GM18868 (cell line): ENCODE measurements around the gene MSH6.
"Not testable (repeated sequence)": the region's sequence is repeated elsewhere in the genome, so short reads cannot be mapped to it uniquely, and the experiment has no call there.

ENCODE experiments used
- ATAC-seq: cut with Tn5 transposase; IDR thresholded peaks from one replicate; pipeline ENCODE4 v1.9.1; 2021; ENCODE audit warnings: mild to moderate bottlenecking, moderate library complexity; ENCODE audit not compliant: unreplicated experiment

MSH6 gene

DNA sequence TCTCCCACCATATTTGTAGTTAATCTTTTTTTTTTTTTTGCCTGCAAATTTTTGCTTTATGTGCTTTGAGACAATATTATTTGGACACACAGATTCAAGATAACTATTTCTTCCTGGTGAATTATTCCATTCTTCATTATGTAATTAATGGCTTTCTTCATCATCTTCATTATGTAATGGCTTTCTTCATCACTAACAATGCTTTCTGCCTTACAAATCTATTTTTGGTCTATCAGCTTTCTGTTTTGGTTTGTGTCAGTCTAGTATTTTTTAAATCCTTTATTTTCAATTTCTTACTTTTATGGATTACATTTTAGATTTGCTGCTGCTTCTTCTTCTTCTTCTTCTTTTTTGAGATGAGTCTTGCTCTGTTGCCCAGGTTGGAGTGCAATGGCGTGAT lies 60.5 kb downstream of the MSH6 start:
- no peak for ATAC-seq

DNA sequence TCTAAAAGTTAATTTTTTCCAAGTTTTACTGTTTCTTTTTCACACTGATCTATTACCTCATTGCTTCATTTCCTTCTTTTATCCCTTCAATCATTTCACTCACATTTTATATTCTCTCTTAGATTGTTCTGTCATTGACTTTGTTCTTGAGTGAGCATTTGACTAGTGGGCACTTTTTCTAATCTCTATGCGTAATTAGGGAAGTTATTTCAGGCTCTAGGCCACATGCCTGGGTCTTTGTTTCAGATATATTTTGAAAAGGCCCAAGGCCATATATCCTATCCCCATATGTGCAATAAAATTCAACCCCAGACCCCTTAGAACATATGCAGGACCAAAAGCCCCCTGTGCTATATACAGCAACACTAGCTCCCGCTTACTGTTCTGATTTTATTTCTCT lies 61.2 kb downstream of the MSH6 start:
- no peak for ATAC-seq

DNA sequence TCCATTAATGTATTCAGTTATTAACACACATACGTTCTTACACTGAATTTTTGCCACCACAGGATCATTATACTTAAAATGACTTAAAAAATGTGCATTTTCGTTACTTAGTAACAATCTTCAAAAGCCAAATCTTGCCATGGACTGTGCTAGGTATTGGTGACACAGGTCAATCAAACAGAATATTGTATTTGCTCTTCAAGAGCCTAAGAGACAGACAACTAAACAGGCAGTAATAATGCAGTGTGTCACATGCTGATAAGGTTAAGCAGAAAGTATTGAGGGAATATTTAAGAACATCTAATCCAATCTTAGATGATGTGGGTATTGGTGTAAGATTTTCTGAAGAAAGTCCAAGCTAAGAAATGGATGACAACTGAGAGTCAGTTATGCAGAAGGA lies 66.4 kb downstream of the MSH6 start:
- ATAC-seq, result no peak

DNA sequence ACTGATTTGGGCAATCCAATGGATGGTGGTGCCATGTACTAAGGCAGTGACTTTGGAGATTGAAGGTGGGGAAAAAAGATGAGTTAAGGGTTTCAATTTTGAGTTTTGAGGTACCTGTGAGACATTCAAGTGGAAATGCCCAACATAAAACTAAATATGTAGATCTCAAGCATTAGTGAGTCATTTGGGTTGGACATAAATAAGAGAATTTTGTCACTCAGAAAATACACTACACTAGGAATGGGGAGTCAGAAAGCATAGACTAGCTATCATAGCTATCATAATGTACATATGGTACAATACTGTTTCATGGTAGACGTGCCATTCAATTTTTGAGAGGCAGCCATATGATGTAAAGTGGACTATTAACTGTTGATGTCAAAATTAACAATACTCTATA lies 67.3 kb downstream of the MSH6 start:
- no peak for ATAC-seq

DNA sequence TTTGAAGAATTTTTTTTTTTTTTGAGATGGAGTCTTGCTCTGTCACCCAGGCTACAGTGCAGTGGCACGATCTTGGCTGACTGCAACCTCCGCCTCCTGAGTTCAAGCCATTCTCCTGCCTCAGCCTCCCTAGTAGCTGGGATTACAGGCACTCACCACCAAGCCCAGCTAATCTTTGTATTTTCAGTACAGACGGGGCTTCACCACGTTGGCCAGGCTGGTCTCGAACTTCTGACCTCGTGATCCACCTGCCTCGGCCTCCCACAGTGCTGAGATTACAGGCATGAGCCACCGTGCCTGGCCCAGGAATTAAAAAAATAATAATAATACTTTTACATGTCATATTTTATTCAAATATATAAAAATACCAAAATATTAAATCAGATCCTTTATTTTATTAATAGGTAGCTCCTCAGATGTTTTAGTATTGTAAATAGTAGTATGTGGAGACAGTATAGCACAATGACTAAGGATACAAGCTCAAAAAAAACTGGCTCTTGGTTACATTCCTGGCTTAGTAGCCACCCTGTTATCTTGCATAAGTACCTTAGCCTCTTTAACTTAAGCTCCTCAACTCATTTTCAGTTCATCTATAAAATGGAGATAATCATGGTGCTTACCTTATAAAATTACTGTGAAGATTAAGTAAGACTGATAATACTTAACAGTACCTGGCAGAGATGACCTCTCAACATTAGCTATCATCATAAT lies 70.3 kb downstream of the MSH6 start:
- ATAC-seq, result not testable (repeated sequence)
